Breast epithelium (tissue), 3 donors: Measurements from ENCODE around the gene SAP30BP.
A peak's percentile ranks its signal among the peaks of the same experiment; 100 is the strongest.

ENCODE experiments used
- CTCF ChIP-seq, 3 donors: fragments of 450-650 bp; IDR thresholded peaks; one replicate each; pipeline ENCODE4 v1.5.1; 2016 to 2017; ENCODE audit warnings: antibody characterized with exemption in 3 of 3, mild to moderate bottlenecking in 3 of 3, moderate library complexity in 3 of 3
- POLR2A ChIP-seq: fragments of 450-650 bp; IDR thresholded peaks from one replicate; pipeline ENCODE4 v1.6.1; 2016; ENCODE audit warnings: antibody characterized with exemption, mild to moderate bottlenecking, moderate library complexity
- POLR2AphosphoS5 ChIP-seq, 3 donors: sonication (generic); formaldehyde crosslinking; IDR thresholded peaks; one replicate each; pipeline ENCODE4 v1.6.1; 2017; ENCODE audit warnings: antibody characterized with exemption in 3 of 3

GRCh38 chr17:75625813-75626486, 41.2 kb upstream of the SAP30BP start:
- peak in 1 of 3 donors; percentile 22 for TF ChIP-seq CTCF (IDR thresholded peaks at IDR 0.05)
- no peak for TF ChIP-seq POLR2A
- TF ChIP-seq POLR2AphosphoS5 (IDR thresholded peaks at IDR 0.05) = no peak
